A549 treated with AZD9567 at 1 μM for 4 hours (cell line): ENCODE data around the gene CTNNA3. TPM values are rescaled to one million over a fixed set of nuclear protein-coding genes. Genes with fewer than 3 reads are reported as not detected.

ENCODE experiments used
- total RNA-seq: library from RNA; stranded (reverse); fragments of 200-300 nt; extraction: Qiagen RNA extraction; gene quantifications from 5 replicates; pipeline ENCODE4 v1.2.3, GENCODE V29; 2022; ENCODE audit not compliant: insufficient read depth

The CTNNA3 gene
- total RNA-seq: not detected in 5 replicates

GRCh38 chr10:67696029-67696428 is at the start of gene CTNNA3:
Gene CTNNA3 (minus strand): TSS chr10:67696195.

GRCh38 chr10:66925896-66926715 is 769.9 kb downstream of the CTNNA3 start, which contains the start of gene LRRTM3:
Gene LRRTM3 (plus strand): TSS chr10:66926036.

Other genes starting within 250 kb of the CTNNA3 start
- 43.9 to 58.1 TPM (median 48.4 TPM) in 5 replicates for gene DNAJC12, start 142.0 kb upstream of the CTNNA3 start, total RNA-seq
- 18.5 to 26.1 TPM (median 18.8 TPM) in 5 replicates for gene SIRT1, start 188.5 kb upstream of the CTNNA3 start, total RNA-seq